GM19397 (cell line): Measurements from ENCODE around the gene TGM2.
"Not testable (repeated sequence)": the region's sequence is repeated elsewhere in the genome, so short reads cannot be mapped to it uniquely, and the experiment has no call there.

Experiments used
- ATAC-seq: cut with Tn5 transposase; IDR thresholded peaks from one replicate; pipeline ENCODE4 v1.9.1; 2021; ENCODE audit warnings: mild to moderate bottlenecking, moderate library complexity; ENCODE audit not compliant: unreplicated experiment

Gene TGM2

DNA sequence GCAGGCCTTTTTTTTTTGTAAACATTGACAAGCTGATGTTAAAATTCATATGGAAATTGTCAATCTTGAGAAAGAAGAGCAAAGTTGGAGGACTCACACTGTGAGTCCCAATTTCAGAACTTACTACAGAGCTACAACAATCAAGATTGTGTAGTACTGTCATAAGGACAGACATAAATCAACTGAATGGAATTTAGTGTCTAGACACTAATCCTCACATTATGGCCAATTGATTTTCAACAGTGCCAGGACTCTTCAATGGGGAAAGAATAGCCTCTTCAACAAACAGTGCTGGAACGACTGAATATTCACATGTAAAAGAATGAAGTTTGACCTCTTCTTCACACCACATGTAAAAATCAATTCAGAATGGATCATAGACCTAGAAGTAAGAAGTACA lies 60.8 kb downstream of the TGM2 start:
- ATAC-seq = no peak

DNA sequence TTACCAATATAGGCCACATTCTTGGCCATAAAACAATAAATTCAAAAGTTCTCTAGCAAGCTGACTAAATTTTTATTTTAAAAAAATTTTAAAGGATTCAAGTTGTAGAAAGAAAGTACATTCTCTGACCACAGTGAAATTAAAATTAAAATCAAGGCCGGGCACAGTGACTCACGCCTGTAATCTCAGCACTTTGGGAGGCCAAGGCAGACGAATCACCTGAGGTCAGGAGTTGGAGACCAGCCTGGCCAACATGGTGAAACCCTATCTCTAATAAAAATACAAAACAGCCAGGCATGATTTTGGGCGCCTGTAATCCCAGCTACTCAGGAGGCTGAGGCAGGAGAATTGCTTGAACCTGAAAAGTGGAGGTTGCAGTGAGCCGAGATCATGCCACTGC lies 62.9 kb downstream of the TGM2 start:
- ATAC-seq = not testable (repeated sequence)

DNA sequence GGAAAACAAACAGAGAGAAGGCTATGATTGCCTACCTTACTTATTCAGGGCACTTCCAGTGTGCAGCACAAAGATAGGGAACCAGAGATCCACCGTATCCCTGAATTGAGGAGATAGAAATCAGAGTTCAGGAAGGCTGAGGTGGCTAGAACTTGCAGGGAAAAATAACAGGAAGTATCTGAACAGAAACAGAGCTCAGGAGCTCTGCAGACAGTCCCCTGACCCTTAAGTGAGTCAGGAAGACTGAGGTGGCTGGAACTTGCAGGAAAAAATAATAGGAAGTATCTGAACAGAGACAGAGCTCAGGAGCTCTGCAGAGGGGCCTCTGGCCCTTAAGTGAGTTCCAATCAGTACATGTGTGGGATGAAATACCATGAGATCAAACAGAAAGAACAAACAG lies 66.1 kb downstream of the TGM2 start:
- ATAC-seq = no peak

DNA sequence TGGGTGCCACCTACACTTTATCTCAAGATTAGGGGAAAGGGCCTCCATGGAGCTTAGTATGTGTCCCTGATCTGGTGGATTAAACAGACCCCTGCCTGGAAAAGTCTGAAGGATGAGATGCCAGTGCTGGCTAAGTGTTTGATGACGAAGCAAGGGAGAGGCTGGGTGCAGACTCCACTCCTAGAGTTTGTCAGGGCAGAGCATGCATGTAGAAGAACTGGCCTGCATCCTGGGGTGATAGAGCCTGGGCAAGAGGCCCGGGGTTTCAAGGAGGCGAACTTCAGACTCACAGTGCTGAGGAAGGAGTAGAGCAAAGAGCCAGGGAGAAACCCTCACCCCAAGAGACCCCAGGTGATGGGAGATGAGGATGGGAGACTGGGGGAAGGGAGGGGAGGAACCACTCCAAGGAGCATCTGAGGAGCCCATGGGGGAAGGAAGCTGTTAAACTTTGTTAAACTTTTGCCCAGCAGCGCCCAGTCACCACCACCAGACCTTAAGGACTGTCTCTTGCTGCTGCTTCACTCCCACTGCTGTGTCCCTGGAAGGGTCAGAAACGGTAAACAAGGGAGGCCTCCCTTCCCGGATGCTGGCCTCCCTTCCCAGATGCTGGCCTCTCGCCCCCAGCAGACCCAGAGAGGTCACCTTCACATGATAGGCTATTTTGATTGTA lies 69.9 kb downstream of the TGM2 start:
- no peak for ATAC-seq

DNA sequence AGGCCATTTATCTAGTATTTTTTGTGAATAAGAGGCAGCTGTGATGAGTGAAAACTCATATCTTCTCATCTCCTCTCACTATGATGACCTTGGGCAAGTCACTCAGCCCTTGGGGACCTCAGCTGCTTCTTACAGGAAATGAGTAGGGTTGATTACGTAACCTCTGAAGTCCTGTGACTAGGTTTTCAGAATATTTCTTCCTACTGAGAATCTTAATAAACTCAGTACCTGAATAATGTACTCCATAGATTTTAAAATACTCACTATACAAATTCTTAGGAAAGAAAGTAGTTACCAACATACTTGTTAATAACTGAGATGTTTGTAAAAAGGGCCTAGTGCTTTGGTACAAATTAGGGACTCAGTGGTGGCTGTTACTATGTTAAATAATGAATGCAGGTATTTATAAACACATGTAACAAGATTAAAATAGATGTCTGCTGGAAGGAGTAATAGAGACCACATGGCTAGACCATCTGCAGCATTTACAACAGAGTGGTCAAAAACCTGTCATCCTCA lies 70.6 kb downstream of the TGM2 start:
- peak; percentile 47 for ATAC-seq

DNA sequence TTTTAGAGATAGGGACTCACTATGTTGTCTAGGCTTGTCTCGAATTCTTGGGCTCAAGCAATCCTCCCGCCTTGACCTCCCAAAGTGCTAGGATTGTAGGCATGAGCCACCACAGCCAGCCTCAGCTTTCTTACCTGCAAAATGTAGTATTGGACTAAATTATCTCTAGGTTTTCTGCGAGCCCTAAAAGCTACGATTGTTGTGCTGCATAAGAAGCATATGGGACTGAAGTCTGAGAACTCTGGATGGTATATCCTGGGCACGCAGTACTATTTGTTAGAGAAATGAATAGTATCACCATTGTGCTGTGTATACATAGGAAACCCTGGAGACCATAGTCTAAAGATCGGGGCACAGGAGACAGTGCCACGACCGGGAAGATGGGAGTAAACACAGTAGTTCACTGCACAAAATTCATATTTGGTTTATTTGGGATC lies 71.4 kb downstream of the TGM2 start:
- ATAC-seq = no peak

DNA sequence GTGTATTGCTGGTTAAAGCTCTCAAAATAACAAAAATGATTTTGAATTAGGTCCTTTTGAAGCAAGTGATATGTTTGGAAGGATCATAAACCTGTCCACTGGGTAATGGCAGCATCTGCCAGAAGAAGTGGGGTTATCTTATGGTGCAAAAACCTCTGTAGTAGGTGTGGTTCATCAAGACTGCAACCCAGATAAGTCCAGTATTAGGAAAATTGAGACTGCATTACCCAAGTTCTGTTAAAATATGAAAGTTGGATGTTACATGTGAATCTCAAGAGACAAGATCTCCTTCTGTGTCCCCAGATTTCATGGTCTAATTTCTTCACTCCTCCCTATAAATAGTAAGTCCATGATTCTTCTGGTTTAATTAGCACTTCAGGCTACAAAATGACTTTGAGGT lies 72.2 kb downstream of the TGM2 start:
- ATAC-seq = no peak

DNA sequence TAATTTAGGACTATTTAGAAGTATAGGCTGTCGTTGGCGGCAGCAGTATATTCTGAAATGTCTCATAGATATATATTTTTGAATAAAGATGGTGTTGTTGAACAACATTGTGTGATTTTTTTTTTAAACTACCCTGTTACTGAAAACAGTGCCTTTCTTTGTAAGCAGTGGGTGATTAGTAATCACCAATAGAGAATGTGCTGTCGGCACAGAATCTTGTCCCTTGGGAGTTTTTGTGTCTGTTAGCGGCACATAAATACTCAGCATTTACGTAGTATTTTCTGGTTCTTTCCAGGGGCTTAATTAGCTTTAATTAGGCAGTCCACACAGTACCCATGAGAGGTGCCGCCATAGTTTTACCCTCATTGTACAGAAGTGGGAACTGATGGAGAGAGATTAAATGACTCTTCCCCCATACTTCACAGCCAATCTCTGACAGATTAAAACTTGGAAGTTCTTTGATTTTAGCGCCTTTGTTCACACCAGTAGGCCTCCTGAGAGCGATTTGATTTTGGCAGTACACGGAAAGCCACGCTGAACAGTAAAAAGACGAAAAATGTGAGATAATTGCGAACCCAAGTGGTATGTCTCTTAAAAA lies 72.7 kb downstream of the TGM2 start:
- ATAC-seq = no peak

DNA sequence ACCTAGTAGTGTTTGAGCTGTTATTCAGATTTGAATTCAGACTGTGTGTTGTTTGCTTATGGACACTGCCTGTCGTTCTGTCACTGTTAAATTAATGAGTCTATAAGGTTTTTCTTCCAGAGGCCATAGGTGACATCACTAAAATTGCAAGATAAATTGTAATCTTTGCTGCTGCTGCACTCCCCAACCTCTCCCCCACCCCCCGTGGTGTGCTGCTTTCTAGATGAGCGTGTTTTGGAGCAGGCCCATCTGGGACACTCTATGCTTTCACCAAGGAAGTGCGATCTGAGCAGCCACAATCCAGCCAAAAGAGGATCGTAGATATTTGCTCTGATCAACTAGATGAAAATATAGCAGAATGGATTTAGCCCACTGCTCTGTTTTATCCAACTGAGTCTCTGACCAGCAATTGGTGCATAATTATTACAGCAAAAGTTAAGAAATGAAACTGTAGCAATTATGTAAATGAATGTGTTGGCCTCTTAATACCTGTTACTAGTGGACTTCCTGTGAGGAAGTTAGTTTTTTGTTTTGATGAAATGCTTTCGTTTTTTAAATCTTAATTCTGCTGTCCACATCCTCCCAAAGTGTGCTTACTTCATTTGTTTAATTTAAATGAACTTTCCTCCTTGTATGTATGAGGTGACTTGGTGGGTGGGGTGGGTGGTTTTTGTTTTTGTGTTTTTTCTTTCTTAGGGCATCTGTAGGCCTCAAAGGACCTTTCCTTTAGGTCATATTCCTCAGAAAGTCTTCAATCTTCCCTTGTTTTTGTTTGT lies 73.4 kb downstream of the TGM2 start:
- ATAC-seq = no peak

DNA sequence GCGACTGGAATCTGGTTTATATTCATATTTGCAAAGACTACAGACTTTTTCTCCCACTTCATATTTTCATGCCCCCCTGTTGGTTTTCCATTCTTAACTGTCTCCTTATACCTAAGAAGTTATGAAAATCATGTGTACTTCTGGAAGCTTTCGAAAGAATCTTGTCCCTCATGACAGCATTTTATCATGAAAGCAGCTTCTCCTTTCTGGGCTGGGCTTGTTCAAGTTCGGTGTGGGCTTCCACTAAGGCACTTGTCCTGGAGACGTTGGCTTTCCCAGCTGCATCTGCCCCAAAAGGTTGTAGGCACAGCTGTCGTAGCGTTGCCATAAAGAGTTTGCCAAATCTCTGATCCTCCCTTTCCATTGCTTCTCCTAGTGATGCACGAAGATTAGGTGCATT lies 75.0 kb downstream of the TGM2 start:
- ATAC-seq = no peak

DNA sequence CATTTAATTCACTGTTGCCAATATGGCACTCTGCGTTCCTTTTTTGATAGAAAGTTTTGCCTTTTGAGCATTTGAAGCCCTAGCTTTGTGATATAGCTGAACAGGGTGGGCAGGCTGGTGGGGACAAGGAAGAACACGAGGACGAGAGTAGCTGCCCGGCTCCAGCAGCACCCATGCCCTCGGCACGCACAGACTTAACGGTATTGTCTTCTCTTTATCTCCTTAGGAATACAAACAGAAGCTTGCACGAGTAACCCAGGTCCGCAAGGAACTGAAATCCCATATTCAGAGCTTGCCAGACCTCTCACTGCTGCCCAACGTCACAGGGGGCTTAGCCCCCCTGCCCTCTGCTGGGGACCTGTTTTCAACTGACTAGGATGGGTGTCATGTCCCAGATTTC lies 75.6 kb downstream of the TGM2 start:
- no peak for ATAC-seq

DNA sequence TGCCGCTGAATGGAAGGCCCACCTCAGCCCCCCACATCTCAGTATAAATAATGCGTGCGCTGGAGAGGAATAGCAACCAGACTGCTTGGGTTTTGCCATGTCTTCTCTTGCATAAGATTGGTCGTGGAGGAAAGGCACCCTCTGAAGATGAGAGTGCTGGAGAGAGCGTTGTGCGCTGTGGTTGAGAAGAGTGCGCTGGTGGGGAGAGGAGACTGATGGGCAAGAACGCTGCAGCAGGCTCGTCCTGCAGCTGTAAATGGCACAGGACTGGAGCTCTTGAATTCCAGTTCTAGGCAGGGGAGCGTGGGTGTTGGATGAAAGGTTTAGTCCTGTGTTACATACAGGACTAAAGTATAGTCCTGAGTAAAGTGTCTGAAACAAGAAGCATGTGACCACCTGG lies 80.0 kb downstream of the TGM2 start:
- no peak for ATAC-seq

DNA sequence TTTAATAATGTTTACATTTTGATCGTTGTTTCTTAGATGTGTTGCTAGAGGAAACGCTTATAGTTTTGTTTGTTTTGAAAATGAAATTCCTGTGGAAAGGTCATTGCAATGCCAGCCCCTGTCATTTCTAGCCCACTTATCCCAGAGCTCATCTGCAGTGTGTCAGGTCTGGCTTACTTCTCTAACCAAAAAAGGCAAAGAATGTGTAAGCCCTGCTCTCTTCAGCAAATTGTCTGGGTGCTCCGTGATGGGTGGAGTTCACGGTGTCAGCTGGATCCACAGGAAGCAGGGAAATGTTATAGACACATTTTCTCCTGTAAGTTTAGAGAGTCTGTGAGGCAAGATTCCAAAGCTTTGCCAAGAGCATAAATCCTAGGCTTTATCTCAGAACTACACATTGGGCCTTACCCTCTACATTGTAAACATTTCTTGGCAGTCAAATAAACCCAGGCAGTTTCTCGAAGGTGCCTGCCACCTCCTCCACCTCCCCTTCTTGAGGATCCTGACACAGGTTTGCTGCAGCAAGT lies 80.6 kb downstream of the TGM2 start:
- ATAC-seq = no peak

DNA sequence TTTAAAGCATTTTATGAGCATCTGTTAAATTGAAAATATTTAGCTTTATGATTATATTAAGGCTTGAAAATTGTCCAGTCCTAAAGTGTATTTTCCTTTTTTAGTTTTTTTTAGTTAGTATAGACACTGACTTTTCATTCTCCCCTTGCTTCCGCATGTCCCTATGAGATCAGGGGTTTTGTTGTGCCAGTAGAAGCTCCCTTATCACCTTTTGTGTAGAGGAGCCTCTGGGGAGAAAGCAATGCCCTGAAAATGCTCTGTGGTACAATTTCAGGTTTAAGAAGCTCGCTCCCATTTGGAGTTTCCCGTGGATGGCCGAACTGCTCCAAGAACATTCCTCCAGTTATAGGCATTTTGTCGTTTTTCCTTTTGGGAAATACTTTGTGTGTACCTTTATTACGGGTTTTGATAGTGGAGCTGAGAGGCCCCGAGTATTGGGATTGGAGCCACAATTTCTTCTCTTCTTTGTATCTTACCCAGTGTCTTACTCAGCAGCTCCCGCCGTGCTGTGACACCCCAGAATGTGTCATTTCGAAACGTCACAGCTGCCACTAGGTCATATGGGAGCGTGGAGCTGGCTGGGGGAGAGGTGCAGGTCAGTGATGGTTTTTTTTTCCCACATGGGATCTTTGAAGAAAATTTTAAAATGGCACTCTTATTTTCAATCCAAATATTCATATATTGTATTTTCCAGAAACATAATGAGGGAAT lies 81.6 kb downstream of the TGM2 start:
- ATAC-seq = no peak

DNA sequence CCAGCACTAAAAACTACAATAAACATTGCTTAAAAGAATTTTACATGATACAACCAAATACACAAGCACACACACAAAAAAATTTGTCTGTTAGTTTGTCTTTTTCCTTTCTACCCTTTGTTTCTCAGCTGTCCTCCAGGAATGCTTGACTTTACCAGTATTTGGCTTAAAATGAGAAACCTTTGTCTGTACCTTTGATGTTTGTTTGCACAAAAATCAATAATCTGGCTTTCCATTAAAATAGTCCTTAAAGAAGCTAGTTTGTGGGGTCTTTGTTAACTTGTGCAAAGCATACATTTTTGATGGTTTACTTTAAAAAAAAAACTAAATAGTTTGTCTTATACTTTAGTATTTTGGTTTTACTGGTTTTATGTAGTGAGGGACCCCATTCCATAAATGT lies 82.2 kb downstream of the TGM2 start:
- ATAC-seq = no peak

DNA sequence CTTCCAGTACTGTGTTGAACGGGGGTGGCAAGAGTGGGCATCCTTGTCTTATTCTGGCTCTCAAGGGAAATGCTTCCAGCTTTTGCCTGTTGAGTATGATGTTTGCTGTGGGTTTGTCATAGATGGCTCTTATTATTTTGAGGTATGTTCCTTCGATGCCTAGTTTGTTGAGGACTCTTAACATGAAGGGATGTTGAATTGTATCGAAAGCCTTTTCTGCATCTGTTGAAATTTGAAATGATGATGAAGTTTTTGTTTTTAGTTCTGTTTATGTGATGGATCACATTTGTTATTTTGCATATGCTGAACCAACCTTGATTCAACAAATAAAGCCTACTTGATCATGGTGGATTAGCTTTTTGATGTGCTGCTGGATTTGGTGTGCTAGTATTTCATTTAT lies 83.5 kb downstream of the TGM2 start:
- ATAC-seq = no peak

DNA sequence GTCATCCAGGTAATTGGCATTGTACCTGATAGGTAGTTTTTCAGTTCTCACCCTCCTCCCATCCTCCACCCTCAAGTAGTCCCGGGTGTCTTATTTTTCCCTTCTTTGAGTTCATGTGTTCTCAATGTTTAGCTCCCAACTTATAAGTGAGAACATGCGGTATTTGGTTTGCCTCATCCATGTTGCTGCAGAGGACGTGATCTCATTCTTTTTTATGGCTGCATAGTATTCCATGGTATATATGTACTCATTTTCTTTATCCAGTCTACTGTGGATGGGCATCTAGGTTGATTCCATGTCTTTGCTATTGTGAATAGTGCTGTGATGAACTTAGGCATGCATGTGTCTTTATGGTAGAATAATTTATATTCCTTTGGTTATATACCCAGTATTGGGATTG lies 85.7 kb downstream of the TGM2 start:
- ATAC-seq = no peak

DNA sequence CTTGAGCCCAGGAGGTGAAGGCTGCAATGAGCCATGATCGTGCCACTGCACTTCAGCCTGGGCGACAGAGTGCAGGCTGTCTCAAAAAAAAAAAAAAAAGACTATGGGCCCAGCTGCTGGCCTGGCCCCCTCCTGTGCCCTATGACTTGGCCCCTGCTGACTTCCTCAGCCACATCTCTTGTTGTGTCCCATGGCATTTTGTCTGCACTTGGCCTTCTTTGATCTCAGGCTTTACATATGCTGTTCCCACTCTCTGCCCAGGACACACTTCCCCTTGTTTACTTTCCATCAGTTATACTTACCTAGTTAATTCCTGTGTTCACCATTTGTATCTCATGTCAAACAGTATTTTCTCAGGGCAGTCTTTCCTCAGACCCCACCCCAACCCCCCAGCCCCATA lies 87.0 kb downstream of the TGM2 start:
- ATAC-seq = no peak
